ENCODE data around the gene KIRREL1. TPM values are rescaled to one million over a fixed set of nuclear protein-coding genes. Genes with fewer than 3 reads are reported as not detected.

Gene KIRREL1
- total RNA-seq, 4 donors from 2014 or later = 8.8 to 19.6 (median 14.5) TPM

GRCh38 chr1:157952601-157953000, 40.8 kb upstream of the KIRREL1 start:
- TF ChIP-seq CTCF (IDR thresholded peaks at IDR 0.05) (no peak), POLR2A (IDR thresholded peaks at IDR 0.05) (no peak)
- intact Hi-C loops (cut with DNase I; ENCODE audit: low total_unique reads) = no loop called here
- H3K4me3 ChIP-seq (ENCODE audit: low read depth, poor library complexity, severe bottlenecking) = no peak overlapping the region
- no peak for DNase-seq (ENCODE audit: low spot score in 2 of 2)
- WGBS, 2 donors = 49 to 52% methylated on average over 3 of the region's 3 CpGs

- no peak for TF ChIP-seq CTCF (IDR thresholded peaks at IDR 0.05)
- TF ChIP-seq POLR2A (IDR thresholded peaks at IDR 0.05) = no peak
- intact Hi-C loops (cut with DNase I; ENCODE audit: low total_unique reads) = no loop called here
- no peak for DNase-seq (ENCODE audit: low spot score in 2 of 2)
- H3K4me3 ChIP-seq (ENCODE audit: low read depth, poor library complexity, severe bottlenecking) = no peak overlapping the region
These were observed 38.2 kb upstream of the KIRREL1 start for GRCh38 chr1:157955221-157955620.

GRCh38 chr1:157955857-157956256, 37.6 kb upstream of the KIRREL1 start:
- H3K4me3 ChIP-seq (ENCODE audit: low read depth, poor library complexity, severe bottlenecking) = no peak overlapping the region
- intact Hi-C loops (cut with DNase I; ENCODE audit: low total_unique reads) = no loop called here
- no peak for DNase-seq (ENCODE audit: low spot score in 2 of 2)
- TF ChIP-seq CTCF (IDR thresholded peaks at IDR 0.05) (no peak), POLR2A (IDR thresholded peaks at IDR 0.05) (no peak)
- WGBS, 2 donors = 82 to 90% methylated on average over 6 of the region's 6 CpGs

- no peak overlapping the region for H3K4me3 ChIP-seq (ENCODE audit: low read depth, poor library complexity, severe bottlenecking)
- TF ChIP-seq CTCF (IDR thresholded peaks at IDR 0.05) (no peak), POLR2A (IDR thresholded peaks at IDR 0.05) (no peak)
- DNase-seq (ENCODE audit: low spot score in 2 of 2) = no peak
- 27 to 37% methylated on average over 2 of the region's 2 CpGs for WGBS, 2 donors
- intact Hi-C loops (cut with DNase I; ENCODE audit: low total_unique reads) = no loop called here
These were observed 36.7 kb upstream of the KIRREL1 start for GRCh38 chr1:157956732-157957131.

GRCh38 chr1:157958263-157958662, 35.2 kb upstream of the KIRREL1 start:
- H3K4me3 ChIP-seq (ENCODE audit: low read depth, poor library complexity, severe bottlenecking) = no peak overlapping the region
- 74 to 78% methylated on average over 3 of the region's 3 CpGs for WGBS, 2 donors
- no peak for DNase-seq (ENCODE audit: low spot score in 2 of 2)
- TF ChIP-seq CTCF (IDR thresholded peaks at IDR 0.05) = no peak
- no peak for TF ChIP-seq POLR2A (IDR thresholded peaks at IDR 0.05)
- intact Hi-C loops (cut with DNase I; ENCODE audit: low total_unique reads) = no loop called here

- TF ChIP-seq CTCF (IDR thresholded peaks at IDR 0.05) (no peak), POLR2A (IDR thresholded peaks at IDR 0.05) (no peak)
- 88 to 92% methylated on average over 5 of the region's 5 CpGs for WGBS, 2 donors
- H3K4me3 ChIP-seq (ENCODE audit: low read depth, poor library complexity, severe bottlenecking) = no peak overlapping the region
- no peak for DNase-seq (ENCODE audit: low spot score in 2 of 2)
- intact Hi-C loops (cut with DNase I; ENCODE audit: low total_unique reads) = no loop called here
These were observed 33.7 kb upstream of the KIRREL1 start for GRCh38 chr1:157959750-157960149.

Measured in lower leg skin (tissue), 4 donors.